ENCODE data around the gene SLC28A3. TPM values are rescaled to one million over a fixed set of nuclear protein-coding genes. Genes with fewer than 3 reads are reported as not detected.

Gene SLC28A3
- total RNA-seq, 1 experiment from 2014 or later = not detected

GRCh38 chr9:84325347-84325973 lies 15.1 kb downstream of the SLC28A3 start:
- no peak for DNase-seq
- no peak overlapping the region for H3K4me3 ChIP-seq (ENCODE audit: insufficient read depth, low read depth, low read length)
- no peaks in the 10 kb centered on the region for H3K36me3 ChIP-seq (replicated peaks; ENCODE audit: control insufficient read depth, insufficient read depth, low read length)
- no peaks in the 10 kb centered on the region for H3K27me3 ChIP-seq (ENCODE audit: control insufficient read depth, insufficient read depth, low read length)

GRCh38 chr9:84324811-84325210 lies 15.7 kb downstream of the SLC28A3 start:
- no peak overlapping the region for H3K4me3 ChIP-seq (ENCODE audit: insufficient read depth, low read depth, low read length)
- no peaks in the 10 kb centered on the region for H3K36me3 ChIP-seq (replicated peaks; ENCODE audit: control insufficient read depth, insufficient read depth, low read length)
- DNase-seq = no peak
- H3K27me3 ChIP-seq (ENCODE audit: control insufficient read depth, insufficient read depth, low read length) = no peaks in the 10 kb centered on the region

DNA sequence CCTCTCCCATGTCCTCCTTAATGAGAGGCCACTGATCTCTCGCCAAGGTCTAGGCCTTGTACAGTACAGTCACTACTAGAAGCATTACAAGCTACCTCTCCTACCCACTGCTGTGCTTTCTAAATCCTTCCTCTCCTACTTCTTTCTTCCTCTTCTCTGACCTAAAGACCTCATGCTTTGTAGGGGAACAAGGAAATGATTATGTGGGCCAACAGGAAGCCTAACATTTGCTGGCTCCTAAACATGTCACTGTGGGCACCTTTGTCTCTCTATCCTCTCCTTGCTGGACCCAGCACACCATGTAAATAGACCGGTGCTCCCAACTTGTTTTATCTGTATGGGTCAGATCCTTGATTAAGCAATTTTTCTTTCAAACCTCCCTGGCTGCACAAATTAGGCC lies 16.7 kb downstream of the SLC28A3 start:
- no peak for DNase-seq
- no peaks in the 10 kb centered on the region for H3K36me3 ChIP-seq (replicated peaks; ENCODE audit: control insufficient read depth, insufficient read depth, low read length)
- no peaks in the 10 kb centered on the region for H3K27me3 ChIP-seq (ENCODE audit: control insufficient read depth, insufficient read depth, low read length)
- no peak overlapping the region for H3K4me3 ChIP-seq (ENCODE audit: insufficient read depth, low read depth, low read length)

- H3K36me3 ChIP-seq (replicated peaks; ENCODE audit: control insufficient read depth, insufficient read depth, low read length) = no peaks in the 10 kb centered on the region
Measured at GRCh38 chr9:84322828-84323227, 17.7 kb downstream of the SLC28A3 start.

GRCh38 chr9:84320231-84320630 lies 20.3 kb downstream of the SLC28A3 start:
- no peak for DNase-seq
- no peaks in the 10 kb centered on the region for H3K27me3 ChIP-seq (ENCODE audit: control insufficient read depth, insufficient read depth, low read length)
- H3K4me3 ChIP-seq (ENCODE audit: insufficient read depth, low read depth, low read length) = no peak overlapping the region
- no peaks in the 10 kb centered on the region for H3K36me3 ChIP-seq (replicated peaks; ENCODE audit: control insufficient read depth, insufficient read depth, low read length)

More at GRCh38 chr9:84322828-84323227, 17.7 kb downstream of the SLC28A3 start:
- no peaks in the 10 kb centered on the region for H3K27me3 ChIP-seq (ENCODE audit: control insufficient read depth, insufficient read depth, low read length)
- no peak for DNase-seq
- no peak overlapping the region for H3K4me3 ChIP-seq (ENCODE audit: insufficient read depth, low read depth, low read length)

DNA sequence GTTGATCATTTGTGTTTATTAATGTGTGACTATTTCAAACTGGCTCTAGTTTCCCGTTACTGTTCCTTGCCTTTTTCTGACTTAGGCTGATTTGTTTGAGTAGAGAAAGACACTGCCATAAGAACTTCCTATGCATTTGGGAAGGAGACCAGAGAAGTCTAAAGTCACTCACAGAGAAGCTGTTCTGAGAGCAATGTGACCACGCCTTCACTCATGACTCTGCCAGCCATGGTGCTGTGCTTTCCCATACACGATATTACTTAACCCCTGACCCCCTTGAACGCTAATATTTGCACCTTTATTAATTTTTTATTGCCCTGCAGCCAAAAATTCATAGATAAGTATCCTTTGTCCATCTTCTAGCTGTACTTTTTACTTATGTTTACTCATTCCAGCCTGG lies 20.9 kb downstream of the SLC28A3 start:
- Histone ChIP-seq H3K4me3 (ENCODE audit: insufficient read depth, low read depth, low read length) (no peak overlapping the region), H3K36me3 (replicated peaks; ENCODE audit: control insufficient read depth, insufficient read depth, low read length) (no peaks in the 10 kb centered on the region), H3K27me3 (ENCODE audit: control insufficient read depth, insufficient read depth, low read length) (no peaks in the 10 kb centered on the region)
- no peak for DNase-seq

DNA sequence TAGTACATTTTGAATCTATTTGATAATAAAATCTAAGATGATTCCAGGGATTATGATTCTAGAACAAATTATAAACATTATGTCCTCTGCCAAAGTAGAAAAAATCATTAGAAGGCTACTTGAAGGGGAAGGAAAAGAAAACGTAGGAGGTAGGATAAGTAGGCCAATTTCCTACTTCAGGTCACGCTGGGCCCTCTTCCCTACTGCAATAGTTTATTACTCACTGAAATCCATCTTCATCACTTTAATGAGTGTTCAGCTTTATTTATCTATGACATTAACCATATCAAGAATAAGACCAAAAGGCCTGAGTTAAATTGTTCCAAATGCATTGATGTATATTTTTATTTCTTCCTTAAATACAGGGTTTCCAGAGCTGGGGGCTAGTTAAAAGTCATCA lies 21.6 kb downstream of the SLC28A3 start:
- H3K36me3 ChIP-seq (replicated peaks; ENCODE audit: control insufficient read depth, insufficient read depth, low read length) = no peaks in the 10 kb centered on the region
- H3K4me3 ChIP-seq (ENCODE audit: insufficient read depth, low read depth, low read length) = no peak overlapping the region
- no peak for DNase-seq
- no peaks in the 10 kb centered on the region for H3K27me3 ChIP-seq (ENCODE audit: control insufficient read depth, insufficient read depth, low read length)

GRCh38 chr9:84317563-84317962 lies 23.0 kb downstream of the SLC28A3 start:
- H3K4me3 ChIP-seq (ENCODE audit: insufficient read depth, low read depth, low read length) = no peak overlapping the region
- H3K36me3 ChIP-seq (replicated peaks; ENCODE audit: control insufficient read depth, insufficient read depth, low read length) = no peaks in the 10 kb centered on the region
- no peak for DNase-seq
- H3K27me3 ChIP-seq (ENCODE audit: control insufficient read depth, insufficient read depth, low read length) = no peaks in the 10 kb centered on the region

DNA sequence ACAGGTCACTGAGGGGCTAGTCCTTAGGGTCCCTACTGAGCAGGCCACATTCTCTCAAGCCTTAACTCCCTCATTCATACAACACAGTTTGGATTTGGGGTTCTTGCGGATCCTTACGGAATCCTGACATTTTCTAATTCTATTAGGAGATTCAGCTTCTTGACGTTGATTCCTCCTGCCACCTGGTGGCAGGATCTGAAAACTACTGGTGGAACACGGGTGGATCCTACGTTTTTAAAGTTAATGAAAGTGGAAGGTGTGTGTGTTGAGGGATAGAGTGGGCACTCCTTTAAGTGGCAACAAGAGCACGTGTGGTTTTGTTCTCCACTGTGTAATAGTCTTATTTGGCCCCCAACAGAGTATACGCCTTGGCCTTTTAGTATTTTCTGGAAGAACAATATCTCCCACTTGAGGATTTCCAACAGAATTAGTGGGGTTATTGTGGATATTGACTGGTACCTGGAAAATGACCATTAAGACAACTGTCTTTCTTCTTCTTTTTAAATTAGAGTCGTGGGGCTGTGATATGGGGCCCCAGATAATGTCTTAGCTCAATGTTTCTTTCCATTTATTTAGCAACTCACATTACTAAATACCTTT lies 25.2 kb downstream of the SLC28A3 start:
- H3K36me3 ChIP-seq (replicated peaks; ENCODE audit: control insufficient read depth, insufficient read depth, low read length) = no peaks in the 10 kb centered on the region
- no peak overlapping the region for H3K4me3 ChIP-seq (ENCODE audit: insufficient read depth, low read depth, low read length)
- no peaks in the 10 kb centered on the region for H3K27me3 ChIP-seq (ENCODE audit: control insufficient read depth, insufficient read depth, low read length)
- peak; percentile 39 for DNase-seq

- DNase-seq = no peak
- no peaks in the 10 kb centered on the region for H3K27me3 ChIP-seq (ENCODE audit: control insufficient read depth, insufficient read depth, low read length)
- H3K36me3 ChIP-seq (replicated peaks; ENCODE audit: control insufficient read depth, insufficient read depth, low read length) = no peaks in the 10 kb centered on the region
- H3K4me3 ChIP-seq (ENCODE audit: insufficient read depth, low read depth, low read length) = no peak overlapping the region
Measured at GRCh38 chr9:84314306-84314705, 26.3 kb downstream of the SLC28A3 start.

DNA sequence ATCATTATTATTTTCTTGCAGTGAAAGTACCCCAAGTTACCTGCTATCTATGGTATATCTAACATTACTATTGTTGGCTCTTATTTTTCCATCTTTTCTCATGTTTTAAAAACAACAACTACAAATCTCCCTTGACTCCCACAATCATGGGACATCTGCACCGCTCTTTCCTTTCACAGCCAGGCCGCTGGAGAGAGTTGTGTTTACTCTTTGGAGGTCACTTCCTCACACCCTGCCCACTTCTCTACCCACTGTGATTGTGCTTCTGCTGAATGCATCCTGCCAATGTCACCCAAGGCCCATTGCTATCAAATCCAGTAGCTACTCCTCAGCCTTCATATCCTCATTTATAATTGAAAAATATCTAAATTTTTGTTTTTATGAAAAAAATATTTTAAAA lies 29.7 kb downstream of the SLC28A3 start:
- DNase-seq = no peak
- no peaks in the 10 kb centered on the region for H3K27me3 ChIP-seq (ENCODE audit: control insufficient read depth, insufficient read depth, low read length)
- H3K36me3 ChIP-seq (replicated peaks; ENCODE audit: control insufficient read depth, insufficient read depth, low read length) = no peaks in the 10 kb centered on the region
- H3K4me3 ChIP-seq (ENCODE audit: insufficient read depth, low read depth, low read length) = no peak overlapping the region

DNA sequence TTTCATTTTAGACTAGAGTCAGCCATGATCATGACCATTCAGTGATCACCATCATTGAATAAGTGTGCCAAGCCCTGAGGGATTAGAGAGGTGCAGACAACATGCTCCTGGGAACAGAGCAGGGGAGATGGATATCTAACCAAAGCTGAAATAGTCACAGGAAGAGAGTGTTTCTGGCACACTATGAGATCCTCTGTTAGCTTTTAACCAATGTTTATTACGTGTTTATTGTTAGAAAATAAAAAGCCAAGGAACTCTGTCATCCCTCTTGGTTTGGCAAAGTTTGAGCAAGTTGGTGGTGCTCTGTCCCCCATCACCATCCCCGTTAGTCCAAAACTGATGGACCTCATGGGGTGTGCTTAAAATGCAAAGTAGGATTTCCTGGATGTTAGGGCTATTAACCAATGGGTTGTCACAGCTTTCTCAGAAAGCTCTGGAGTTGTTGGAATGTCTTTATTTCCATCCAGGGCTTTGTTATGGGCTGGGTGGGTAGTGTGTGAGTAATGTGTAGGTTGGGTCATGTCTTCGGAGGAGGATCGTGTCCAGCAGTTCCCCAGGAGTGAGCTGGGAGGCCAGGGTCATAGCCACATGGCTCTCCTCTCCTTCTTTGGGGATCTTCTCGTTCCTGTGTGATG lies 34.9 kb downstream of the SLC28A3 start:
- Histone ChIP-seq H3K27me3 (ENCODE audit: control insufficient read depth, insufficient read depth, low read length) (no peaks in the 10 kb centered on the region), H3K4me3 (ENCODE audit: insufficient read depth, low read depth, low read length) (no peak overlapping the region), H3K36me3 (replicated peaks; ENCODE audit: control insufficient read depth, insufficient read depth, low read length) (no peaks in the 10 kb centered on the region)
- DNase-seq = no peak

DNA sequence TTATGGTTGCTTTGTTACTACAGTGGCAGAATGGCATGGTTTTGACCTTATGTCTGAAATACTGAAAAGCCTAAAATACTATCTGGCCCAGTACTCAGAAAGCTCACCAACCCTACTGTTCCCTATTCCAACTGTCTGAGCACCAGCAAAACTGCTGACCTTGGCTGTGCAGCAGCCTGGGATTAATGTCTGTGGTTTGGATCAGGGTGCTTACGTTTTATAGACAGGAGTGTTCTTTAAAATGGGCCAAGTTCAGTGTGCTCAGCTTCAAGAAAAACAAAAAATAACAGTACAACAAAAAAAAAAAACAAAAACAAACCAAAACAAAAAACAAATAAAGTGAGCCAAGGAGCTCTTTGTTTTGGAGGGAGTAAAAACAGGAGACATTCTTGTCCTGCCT lies 36.4 kb downstream of the SLC28A3 start:
- DNase-seq = no peak
- Histone ChIP-seq H3K4me3 (ENCODE audit: insufficient read depth, low read depth, low read length) (no peak overlapping the region), H3K27me3 (ENCODE audit: control insufficient read depth, insufficient read depth, low read length) (no peaks in the 10 kb centered on the region), H3K36me3 (replicated peaks; ENCODE audit: control insufficient read depth, insufficient read depth, low read length) (no peaks in the 10 kb centered on the region)

DNA sequence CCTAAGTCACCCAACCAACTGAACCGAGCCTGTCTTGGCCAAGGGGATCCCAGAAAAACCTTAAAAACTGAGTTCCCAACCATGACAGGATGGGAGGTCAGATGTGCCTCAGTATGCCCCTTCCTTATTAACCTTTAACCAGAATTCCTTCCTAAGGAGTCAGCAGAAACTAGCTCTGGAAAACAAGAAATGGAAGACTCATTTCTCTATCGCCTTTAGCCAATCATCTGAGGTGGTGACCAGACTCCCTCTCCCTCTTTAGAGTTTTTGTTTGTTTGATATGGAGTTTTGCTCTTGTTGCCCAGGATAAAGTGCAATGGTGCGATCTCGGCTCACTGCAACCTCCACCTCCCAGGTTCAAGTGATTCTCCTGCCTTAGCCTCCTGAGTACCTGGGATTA lies 37.5 kb downstream of the SLC28A3 start:
- DNase-seq = no peak
- H3K4me3 ChIP-seq (ENCODE audit: insufficient read depth, low read depth, low read length) = no peak overlapping the region
- H3K27me3 ChIP-seq (ENCODE audit: control insufficient read depth, insufficient read depth, low read length) = no peaks in the 10 kb centered on the region
- H3K36me3 ChIP-seq (replicated peaks; ENCODE audit: control insufficient read depth, insufficient read depth, low read length) = no peaks in the 10 kb centered on the region

DNA sequence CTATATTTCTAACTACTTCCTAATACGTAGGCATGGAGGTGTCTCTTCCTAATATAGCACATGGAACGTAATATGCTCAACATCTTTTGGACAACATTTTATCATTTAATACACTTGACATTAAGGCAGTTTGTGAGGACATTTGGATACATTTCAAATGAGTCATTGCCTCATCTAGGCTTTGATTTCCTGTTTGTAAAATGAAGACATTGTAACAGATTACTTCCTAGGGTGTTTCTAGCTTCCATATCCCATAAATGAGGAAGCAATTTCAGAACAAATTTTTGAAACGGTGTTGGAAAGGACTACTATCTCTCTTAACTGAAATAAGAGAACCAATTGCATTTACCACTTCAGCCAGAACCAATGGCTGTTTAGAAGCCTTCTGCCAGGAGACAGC lies 38.7 kb downstream of the SLC28A3 start:
- no peaks in the 10 kb centered on the region for H3K27me3 ChIP-seq (ENCODE audit: control insufficient read depth, insufficient read depth, low read length)
- no peak for DNase-seq
- H3K36me3 ChIP-seq (replicated peaks; ENCODE audit: control insufficient read depth, insufficient read depth, low read length) = no peaks in the 10 kb centered on the region
- no peak overlapping the region for H3K4me3 ChIP-seq (ENCODE audit: insufficient read depth, low read depth, low read length)

All from H7 (cell line).